ELF-1 (cell line): ENCODE data around the gene MAP1S.

ENCODE experiments used
- DNase-seq: peaks from one replicate; pipeline ENCODE4 v3.0.0-alpha.2; 2016; ENCODE audit warnings: low read depth, low spot score

Gene MAP1S, protein sequence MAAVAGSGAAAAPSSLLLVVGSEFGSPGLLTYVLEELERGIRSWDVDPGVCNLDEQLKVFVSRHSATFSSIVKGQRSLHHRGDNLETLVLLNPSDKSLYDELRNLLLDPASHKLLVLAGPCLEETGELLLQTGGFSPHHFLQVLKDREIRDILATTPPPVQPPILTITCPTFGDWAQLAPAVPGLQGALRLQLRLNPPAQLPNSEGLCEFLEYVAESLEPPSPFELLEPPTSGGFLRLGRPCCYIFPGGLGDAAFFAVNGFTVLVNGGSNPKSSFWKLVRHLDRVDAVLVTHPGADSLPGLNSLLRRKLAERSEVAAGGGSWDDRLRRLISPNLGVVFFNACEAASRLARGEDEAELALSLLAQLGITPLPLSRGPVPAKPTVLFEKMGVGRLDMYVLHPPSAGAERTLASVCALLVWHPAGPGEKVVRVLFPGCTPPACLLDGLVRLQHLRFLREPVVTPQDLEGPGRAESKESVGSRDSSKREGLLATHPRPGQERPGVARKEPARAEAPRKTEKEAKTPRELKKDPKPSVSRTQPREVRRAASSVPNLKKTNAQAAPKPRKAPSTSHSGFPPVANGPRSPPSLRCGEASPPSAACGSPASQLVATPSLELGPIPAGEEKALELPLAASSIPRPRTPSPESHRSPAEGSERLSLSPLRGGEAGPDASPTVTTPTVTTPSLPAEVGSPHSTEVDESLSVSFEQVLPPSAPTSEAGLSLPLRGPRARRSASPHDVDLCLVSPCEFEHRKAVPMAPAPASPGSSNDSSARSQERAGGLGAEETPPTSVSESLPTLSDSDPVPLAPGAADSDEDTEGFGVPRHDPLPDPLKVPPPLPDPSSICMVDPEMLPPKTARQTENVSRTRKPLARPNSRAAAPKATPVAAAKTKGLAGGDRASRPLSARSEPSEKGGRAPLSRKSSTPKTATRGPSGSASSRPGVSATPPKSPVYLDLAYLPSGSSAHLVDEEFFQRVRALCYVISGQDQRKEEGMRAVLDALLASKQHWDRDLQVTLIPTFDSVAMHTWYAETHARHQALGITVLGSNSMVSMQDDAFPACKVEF

DNA sequence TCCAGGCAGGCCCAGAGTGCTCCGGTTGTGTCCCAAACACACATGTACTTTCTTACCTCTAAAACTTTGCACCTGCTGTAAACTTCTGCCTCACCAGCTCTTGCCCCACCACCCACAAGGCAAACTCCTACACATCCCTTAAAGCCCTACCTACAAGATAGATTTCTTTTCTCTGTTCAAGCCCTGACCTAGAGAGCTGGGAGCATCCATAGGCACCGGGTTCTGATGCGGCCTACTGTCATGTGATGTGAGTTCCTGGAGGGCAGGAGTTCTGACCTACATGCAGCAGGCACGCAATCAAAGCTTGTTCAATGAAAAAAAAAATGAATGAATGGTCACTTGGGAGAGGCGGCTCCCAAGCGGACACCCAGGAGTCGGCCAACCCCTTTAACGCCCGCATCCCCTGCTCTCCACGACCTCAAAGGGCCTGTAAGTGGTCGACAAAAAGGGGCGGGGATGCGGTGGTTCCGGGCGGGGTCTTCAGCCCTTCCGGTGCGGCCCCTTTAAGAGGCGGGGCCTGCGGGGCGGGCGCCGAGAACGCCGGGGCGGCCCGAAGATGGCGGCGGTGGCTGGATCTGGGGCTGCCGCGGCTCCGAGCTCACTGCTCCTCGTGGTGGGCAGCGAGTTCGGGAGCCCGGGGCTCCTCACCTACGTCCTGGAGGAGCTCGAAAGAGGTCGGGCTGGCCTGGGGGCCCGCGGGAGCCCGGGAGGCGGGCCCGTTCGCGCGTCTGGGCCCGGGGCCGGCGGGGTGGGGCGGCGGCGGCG lies at the start of gene MAP1S:
Gene MAP1S, plus strand, starts transcription at position 534 of the 765 bp plus-strand sequence. Its CDS starts 23 bp downstream, at position 557.
- peak; percentile 88 for DNase-seq

DNA sequence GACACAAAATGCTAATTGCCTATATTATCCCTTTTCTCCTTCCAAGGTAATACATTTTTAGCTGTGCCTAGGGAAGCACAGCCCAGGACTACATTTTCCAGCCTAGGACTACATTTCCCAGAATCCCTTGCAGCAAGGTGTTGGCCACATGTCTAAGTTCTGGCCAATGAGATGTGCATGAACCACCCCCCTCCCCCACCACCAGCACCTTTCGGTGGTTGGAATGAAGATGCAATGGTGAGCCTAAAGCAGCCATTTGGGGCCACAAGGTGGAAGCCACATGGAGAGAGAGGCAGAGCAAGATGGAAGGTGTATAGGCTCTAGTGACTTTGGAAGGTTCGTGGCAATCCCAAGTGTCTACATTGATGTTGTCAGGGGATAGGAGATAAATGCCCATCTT lies 47.4 kb upstream of the MAP1S start:
- DNase-seq = peak; percentile 62

DNA sequence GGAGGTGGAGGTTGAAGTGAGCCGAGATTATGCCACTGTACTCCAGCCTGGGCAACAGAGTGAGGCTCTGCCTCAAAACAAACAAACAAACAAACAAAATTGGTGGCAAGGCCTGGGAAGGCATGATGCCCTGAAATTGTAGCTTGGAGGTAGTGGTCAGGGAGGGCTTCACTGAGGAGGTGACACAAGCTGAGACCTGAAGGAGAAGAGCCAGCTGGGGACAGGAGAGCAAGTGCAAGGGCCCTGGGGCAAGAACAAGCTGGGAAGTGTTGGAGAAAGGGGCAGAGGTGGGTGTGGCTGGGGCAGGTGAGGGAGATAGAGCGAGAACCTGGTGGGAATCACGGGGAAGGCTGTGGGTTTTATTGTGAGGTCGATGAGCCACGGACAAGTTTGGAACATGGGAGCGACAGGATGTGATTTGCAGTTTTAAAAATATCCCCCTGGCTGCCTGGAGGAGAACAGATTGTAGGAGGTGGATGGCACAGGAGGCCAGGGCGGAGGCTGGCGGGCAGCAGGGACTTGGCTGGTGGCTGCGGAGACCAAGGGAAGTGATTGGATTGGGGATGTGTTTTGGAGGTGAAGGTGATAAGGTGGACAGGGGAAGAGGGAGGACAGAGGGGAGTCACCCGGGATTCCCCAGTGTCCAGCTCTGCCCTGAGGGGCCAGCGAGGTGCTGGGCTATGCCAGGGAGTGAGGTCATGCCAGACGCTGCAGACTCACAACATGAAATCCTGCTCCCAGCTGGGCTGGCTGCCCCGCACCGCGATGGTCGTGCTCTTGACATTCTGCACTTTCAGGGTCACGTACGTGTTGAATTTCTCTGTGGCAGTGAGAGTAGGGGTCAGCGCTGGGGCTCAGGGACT lies 45.1 kb upstream of the MAP1S start:
- DNase-seq = no peak

DNA sequence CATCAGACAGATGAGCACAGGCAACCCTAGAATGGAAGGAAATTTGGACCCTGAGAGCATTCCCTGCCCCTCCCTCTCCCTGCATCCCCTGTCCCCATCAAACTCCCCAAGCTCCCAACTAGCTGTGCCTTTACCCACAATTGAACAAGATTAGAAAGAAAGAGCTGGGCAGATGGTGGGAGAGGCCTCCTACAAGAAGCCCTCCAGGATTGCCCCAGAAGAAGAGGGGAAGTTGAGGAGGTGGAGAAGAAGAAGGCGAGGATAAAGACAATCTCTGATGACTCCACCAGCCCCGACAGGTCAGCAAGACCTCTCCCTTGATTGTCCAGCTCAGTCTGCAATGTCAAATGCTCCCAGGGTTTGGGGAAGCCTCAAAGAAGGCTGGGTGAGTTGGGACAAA lies 43.0 kb upstream of the MAP1S start:
- DNase-seq = no peak

DNA sequence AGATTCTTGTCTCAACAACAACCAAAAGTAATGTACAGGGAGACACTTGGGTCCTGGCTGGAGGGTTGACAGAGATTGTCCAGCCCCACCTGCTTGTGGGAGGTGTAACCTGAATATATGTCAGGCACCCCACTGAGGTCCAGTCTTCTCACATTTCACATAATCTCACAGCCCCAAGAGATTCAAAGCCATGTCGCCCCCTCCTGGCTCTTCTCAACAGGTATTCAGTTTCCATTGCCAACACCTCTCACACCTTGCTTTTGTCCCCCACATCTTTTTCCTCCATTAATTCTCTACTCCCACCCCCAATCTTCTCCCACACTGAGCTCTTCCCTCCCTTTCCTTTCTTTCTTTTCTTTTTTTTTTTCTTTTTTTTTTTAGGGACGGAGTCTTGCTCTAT lies 42.3 kb upstream of the MAP1S start:
- DNase-seq = no peak

DNA sequence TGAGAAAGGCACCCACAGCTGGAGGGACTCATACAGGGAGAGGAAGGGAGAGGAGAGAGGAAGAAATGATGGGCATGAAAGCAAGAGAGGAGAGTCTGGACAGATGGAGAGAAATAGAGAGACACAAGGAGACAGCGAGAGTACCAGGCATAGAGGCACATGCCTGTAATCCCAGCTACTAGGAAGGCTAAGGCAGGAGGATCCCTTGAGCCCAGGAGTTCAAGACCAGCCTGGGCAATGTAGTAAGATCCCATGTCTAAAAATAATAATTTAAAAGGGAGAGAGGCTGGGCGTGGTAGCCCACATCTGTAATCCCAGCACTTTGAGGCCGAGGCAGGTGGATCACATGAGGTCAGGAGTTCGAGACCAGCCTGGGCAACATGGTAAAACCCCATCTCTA lies 40.4 kb upstream of the MAP1S start:
- DNase-seq = no peak

DNA sequence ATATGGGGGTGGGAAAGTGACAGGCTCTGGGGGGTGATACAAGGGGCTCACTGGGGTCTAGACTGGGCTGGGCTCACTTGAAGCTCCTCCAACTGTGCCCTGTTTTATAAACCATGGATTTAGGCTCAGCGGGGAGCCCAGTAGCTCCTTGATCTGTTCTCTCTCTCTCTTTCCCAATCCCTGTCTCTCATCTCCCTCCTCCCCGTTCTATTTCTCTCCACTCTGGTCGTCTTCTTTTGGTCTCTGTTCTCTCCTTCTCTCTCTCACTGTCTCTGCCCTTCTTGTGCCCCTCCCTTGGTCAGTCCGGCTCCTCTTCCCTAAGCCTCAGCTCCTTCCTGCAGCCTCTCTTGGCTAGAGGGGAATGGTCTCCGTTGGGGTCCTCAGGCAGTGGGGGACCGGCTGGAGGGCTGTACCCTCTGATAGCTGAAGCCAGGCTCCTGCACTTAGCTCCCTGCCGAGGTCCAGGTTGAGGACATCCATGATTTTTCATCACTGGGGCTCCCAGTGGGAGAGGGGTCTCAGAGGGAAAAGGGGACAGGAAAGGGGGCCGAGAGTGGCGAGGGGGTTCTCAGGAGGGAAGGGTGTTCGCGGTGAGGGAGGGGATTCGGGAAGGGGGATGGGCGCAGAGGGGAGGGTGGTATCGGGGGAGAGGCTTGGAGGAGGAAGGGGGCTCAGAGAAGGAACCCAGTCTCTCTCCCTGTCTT lies 39.6 kb upstream of the MAP1S start:
- DNase-seq = no peak

DNA sequence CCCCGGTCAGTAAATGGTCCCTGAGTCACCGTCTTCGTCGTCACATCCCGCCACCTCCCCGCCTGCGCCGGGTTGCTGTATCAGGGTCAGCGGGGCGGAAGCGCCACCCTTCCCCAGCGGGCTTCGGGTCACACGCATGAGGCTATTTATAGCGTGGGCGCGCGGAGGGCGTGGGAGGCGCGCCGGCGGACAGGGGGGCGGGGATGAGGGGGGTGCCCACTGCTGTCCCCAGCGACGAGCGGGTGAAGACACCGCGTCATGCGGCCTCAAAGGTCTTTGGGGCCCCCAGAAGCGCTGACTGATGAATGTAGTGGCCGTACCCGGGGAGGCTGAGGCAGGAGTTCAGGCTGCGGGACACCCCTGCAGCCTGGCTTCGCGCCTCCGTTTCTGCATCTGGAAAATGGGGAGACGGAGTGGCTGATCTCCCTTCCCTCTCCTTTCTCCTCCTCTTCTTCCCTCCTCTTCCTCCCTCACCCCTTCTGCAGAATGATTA lies 39.0 kb upstream of the MAP1S start:
- DNase-seq = peak; percentile 21

DNA sequence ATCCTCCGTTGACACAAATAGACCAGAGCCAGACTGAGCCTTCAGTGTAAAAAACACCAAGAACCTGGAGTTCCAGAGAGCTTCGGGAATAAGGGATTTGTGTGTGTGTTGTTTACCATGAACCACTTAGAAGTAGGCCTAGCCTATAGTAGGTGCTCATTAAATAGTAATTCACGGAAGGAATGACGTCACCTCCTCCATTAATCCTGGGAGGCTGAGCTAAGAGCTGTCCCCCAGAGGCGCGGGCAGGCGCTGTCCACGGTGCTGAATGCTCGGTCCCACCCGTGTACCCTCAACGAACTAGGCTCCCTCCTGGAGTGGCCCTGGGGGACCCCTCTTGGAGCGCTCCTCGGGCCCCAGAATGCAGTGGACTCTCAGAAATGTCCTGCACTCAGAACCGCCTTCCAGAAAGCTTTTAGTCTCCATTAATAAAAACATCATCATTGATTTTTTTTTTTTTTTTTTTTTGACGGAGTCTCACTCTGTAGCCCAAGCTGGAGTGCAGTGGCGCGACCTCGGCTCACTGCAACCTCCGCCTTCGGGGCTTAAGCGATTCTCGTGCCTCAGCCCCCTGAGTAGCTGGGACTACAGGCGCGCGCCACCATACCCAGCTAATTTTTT lies 37.7 kb upstream of the MAP1S start:
- peak; percentile 67 for DNase-seq

DNA sequence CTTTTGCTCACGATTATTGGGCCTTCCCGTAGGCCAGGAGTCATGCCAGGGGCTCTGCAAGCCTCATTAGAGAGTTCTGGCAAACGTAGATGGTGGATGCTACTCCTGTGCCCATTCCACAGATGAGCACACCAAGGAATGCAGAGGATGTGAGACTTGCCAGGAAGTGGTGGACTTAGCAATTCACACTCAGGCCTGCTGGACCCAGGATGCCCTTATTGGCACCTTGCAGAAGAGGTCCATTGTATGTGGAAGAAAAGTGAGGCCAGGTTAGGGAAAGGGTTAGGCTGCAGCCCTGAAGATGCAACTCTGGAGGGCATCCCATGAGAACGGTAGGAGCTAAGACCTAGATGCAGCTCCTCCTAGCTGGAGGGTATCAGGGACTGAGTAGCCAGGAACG lies 37.0 kb upstream of the MAP1S start:
- DNase-seq = no peak

DNA sequence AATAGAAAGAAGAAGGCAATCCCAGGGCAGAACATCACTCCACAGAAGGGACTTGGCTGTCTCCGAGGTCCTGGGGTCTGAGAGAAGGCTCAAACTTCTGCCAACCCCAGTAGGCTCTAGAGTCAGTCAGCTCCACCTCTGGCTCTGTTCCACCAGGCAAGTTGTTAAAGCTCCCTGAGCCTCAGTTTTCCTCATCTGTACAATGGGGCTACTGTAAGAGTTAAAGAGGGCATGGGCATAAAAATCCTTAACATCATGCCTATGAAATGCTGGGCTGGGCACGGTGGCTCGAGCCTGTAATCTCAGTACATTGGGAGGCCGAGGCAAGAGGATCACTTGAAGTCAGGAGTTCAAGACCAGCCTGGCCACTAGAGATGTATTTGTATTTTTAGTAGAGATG lies 36.2 kb upstream of the MAP1S start:
- DNase-seq = no peak

DNA sequence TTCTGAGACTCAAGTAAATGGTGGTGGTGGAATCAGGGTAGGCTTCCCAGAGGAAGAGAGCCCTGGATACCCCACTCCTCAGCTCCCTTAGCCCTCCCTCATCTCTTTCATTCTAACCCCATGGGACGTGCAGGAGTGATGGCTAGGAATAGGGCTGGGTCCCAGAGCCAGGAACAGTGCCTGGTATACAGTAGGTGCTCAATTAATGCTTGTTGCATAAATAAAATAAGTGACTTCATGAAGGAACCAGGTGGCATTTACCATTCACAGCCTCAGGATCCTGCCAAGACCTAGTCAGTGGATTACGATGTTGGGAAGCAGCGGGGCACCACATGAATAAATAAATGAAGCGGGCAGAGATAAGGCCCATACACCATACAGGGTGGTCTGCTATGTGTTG lies 35.0 kb upstream of the MAP1S start:
- DNase-seq = no peak

DNA sequence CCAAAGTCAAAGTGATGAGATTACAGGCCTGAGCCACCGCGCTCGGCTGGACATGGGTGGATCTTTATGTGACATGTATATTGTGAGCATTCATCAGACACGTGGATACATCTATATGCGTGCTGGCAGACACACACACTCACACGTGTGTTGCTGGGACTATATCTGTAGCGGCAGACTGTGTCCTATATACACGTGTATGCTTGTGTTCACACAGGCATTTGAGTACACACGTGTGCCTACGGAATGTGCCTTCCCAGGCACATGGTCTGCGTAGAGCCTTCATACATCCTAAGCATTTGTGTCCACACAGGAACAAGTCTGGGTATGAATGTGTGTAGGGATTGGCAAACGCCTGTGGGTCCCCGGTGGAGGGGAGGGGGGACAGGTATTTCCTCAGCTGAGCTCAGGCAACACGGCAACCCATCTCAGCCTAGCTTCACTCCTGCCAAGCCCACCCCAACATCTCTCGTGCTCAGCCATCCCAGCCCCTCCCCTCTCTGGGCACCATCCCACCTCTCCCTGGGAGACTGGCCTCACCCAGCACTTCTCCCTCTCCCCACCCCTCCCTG lies 33.7 kb upstream of the MAP1S start:
- no peak for DNase-seq

DNA sequence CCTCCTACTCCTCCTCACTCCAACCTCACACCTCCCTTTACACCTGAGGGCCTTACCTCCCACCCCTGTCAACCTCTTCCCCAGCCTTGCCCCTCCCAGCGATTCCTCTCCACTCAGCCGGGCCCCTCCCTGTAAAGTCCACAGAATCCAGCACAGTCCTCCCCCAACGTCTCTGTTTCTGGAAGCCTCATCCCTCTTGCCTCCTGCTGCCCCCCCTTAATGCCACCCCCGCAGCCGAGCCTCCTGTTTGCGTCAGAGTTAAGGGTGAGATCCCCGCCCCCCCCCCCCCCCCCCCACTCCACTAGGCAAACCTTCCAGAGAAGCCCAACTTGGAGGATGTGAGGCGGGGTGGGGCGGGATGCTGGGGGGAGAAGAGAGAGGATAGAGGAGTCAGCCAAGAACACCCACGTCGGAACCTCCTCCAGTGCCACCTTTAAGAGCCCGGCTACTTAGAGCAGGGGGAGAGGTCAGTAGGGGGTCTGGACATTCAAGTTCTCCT lies 33.2 kb upstream of the MAP1S start:
- peak; percentile 25 for DNase-seq

DNA sequence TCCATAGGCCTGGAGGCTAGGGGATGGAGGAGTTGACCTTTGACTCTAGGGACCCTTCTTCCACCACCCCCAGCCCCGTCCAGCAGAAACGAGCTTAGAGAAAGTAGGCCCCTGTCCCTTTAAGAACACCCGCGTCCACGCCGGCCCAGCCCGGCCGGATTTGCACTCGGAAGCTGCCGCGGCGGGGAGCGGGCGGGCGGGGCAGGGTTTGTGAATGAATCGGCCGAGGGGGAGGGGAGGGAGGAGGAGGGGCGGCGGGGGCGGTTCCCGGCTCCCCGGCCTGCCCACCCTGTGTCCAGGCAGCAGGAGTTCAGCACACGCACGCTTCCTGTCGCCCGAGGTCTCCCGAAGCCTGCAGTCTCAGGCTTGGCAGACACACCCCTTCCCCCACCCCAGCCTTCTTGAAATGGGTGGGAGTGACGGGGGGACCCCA lies 32.7 kb upstream of the MAP1S start:
- peak; percentile 62 for DNase-seq

DNA sequence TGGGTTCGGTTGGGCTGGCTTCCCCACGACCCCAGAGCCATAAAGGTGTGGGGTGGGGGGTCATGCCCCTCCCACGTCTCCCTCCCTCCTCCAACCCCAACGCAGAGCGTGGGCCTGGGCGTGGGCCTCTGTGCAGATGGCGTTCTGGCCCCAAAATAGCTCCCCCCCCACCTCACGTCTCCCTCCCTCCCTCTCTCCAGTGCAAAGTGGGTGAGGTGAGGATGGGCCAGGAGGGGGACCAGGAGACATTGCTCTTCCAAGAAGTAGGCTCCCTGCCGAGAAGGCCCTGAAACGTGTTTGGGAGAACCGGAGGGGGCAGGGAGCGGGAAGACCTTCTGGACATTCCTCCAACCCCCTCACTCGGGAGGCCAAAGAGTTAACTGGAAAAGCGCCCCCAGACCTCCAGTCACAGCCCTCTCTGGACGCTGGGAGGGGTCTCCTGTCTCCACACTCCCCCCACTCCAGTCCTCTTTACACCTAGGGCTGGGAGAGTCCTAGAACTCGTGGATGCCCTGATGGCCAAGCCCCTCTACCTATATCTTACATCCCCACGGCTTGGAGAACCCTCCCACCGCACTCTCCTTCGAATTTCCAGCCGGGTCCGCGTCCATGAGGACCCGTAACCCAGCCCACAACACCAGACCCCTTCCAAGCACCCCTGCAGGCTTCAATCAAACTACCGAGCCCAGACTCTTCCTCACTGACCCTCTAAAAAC lies 32.0 kb upstream of the MAP1S start:
- no peak for DNase-seq

DNA sequence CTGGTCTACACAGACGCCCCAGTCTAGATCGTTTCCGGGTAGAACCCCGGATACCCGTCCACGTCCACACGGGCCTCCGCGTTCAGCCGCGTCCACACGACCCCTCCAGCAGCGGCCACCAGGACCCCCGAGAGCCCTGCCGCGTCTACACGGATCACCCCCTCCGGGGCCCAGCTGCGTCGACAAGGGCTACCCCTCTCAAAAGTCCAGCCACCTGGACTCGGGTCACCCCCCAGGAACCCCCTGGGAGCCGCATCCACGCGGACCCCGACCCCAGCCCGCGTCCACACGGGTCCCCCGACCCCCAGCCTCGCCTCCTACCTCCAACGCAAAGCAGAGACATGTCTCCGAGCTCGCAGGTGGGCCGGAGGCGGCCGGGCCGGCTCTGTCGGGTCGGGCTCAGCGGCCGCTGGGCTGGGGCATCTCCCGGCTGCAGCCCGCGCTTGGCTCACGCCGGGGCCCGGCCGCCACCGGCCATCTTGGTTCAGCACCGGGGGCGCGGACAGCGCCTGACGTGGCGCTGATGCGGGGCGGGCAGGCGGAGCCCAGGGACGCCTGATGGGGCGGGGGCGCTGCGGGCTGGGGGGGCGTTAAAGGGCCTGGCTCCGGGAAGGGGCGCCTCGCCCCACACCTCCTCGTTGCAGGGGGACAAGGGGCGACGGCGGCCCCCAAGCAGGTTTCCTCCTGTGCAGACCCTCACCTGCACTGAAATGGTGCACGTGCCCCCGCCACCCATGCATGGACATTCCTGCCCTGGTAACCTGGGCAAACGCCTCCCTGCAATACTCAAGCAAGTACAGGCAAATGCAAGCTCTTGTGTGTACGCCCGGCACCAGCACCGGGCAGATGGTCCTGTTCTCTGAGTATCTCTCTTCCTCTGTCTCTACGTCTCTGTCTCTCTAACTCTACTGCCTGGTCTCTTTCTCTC lies 31.2 kb upstream of the MAP1S start, which contains the start of gene UNC13A:
Gene UNC13A, minus strand, starts transcription at position 498 of the 928 bp plus-strand sequence. Its CDS starts 155 bp downstream, at position 343.
- DNase-seq = peak; percentile 80
